SHP77 treated with DMSO at 0.1 percent for 48 hours (cell line): Measurements from ENCODE around the gene HLA-DQA1.
"Not testable (repeated sequence)": the region's sequence is repeated elsewhere in the genome, so short reads cannot be mapped to it uniquely, and the experiment has no call there.

Experiments used
- DNase-seq: peaks from one replicate; lab custom pipeline; 2025; lab: John Stamatoyannopoulos, UW

The HLA-DQA1 gene

DNA sequence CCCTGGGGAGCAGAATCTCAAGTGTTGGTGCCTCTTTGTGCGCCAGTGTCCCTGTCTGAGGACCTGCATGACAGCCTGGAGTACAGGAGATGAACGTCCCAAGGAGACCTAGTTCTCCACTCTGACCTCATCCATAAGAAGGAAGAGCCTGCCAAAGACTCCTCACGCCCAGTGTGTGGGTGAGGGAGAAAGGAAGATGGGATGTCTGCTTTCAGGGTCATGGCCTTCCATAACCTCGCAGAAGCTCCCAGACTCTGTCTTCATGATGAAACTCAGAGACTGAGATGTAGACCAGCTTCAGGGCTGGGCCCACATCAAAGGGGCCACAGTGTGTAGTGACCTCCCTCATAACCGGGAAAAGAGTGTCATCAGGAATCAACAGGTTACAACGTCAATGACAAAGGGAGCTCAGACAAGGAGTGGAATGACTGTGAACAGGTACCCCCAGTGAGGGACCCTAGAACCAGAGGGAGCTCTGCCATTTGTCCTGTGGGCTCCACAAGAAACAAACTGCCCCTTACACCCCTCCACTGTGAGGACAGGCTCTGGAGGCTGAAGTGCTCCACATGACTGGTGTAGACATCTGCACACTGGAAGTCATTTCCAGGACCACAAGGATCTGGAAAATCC lies 21.2 kb downstream of the HLA-DQA1 start:
- DNase-seq: no peak

DNA sequence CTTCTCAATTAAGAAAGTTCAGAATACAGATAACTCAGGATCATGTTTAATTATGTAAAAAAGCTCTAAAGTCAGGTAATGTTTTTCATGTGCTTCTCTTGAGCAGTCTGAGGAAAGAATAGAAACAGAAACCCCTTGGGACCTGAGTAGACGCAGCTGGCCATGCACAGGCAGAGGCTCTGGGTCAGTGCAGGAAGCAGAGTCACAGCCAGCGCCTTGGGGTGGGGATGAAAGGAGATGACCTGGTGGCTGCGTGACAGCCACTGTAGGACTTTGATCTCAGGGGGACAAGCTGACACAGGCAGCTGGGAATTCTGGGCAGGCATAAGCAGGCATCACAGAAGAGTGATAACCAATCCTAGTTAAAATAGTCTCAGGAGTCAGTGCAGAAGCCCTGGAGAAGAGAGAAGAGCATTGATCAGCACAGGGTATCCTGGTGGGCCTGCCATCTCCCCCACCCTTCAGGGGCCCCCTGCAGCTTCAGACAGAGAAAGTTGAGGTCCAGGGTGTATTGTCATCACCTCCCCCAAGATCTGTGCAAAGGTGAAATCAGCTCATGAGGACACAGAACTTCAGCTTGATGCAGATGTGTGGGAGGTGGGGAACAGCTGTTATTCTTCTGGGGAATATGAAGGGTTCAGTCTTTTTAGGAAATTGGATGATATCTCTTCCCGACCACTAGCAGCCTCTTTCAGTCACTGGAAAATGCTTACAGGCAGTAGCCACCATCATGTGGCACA lies 22.8 kb downstream of the HLA-DQA1 start:
- no peak for DNase-seq

DNA sequence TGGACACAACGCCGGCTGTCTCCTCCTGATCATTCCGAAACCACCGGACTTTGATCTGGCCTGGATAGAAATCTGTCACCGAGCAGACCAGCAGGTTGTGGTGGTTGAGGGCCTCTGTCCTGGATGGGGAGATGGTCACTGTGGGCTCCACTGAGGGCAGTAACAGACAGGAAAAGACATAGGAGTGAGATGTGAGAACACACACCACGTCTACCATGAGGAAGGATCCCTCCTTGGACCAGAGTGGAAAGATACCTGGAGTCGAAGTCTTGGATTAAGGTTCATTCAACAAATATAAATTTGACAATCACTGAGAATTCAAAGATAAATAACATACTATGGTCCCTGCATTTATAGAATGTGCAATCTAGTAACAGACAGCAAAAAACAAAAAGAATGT lies 24.9 kb downstream of the HLA-DQA1 start:
- no peak for DNase-seq

DNA sequence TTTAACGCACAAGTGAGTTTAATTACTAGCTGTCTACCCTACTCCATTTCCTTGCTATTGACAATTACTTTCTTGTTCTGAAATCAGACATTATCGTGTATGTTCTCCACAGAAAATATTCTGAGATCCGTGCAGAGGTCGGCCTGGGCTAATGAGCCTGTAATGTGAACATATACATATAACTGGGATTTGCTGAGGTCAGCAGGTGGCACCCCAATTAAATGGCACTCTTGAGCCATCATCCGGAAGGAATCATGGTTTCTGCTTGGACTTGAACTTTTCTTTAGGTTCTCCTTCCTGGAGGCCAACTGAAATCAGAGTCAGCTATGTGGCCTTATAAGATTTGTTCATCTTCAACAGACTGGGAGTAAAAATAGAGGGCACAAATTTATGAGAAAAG lies 25.6 kb downstream of the HLA-DQA1 start:
- DNase-seq: no peak

DNA sequence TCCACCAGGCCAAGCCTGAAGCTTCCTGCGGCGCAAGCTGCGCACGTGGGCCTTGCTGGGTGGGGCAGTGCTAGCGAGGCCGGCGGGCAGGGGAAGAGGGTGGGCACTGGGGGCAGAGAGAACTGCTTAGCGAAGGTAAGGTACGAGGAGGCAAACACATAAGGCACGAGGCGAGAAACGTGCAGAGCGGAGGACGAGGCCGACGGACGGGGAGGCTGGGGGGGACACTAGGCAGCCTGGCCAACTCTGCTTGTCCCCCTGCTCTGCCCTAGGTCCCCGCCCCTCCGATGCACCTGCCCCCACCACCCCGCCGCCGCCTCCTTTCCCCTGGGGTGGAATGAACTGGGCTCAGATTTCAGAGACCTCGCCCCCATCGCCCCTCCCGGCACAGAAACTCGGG lies 27.1 kb downstream of the HLA-DQA1 start:
- no peak for DNase-seq

GRCh38 chr6:32664827-32665362 lies 27.7 kb downstream of the HLA-DQA1 start:
- DNase-seq: no peak

DNA sequence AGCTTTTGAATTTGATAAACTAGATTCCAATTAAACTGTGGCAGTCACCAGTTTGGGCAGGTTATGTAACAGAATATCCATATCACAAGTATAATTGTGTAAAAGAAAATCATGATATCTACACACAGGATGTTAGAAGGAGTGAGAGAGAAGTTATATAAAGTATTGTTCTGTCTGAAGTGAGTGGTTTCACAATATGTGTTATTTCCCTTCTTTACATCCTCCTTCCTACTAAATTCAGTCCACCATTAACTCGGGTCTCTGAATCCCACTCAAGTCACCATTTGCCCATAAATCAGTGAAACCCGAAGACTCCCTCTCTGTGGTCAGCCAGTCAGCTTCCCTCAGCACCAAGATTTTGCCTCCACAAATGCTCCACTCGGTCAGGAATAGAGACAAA lies 28.5 kb downstream of the HLA-DQA1 start:
- DNase-seq: no peak

DNA sequence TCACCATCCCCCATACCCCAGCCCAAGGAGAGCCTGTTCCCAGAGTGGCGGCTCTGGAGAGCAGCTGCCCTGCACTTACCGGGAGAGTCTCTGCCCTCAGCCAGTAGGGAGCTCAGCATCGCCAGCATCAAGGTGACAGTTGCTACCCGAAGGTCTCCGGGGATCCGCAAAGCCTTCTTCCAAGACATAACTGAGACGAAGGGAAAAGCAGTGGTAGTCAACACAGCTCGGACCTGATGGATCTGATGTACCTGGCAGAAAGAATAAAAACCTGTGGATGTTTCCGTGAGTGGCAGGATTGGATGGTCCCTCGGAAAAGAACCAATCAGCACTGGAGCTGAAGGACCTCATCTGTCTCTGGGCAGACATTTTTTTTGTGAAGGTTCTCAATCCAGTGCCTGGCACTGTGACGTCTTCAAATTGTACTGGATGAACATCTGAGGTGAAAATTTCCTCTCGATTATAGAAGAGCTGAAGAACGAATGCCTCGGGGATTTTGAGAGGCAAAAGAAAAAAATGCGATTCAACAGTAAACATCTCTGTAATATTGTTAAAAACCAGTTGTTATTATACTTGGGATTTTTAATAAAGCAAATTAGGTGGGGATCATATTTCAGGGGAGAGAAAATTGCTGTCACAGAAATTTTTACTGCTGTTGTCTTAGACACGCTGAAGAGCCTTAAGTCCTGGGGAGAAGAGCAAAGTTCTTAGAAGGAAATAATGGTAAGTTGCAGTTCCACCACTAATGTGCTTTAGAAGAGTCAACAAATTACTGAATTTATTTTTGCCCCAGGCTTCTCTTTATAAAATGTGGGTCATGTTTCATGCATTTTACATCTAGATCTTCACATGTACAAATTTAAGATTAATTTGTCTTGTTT lies 29.5 kb downstream of the HLA-DQA1 start, which contains the start of gene HLA-DQB1:
Gene HLA-DQB1, minus strand, starts transcription at position 238 of the 881 bp plus-strand sequence. Its CDS starts 50 bp downstream, at position 188.
- no peak for DNase-seq

GRCh38 chr6:32668226-32668747 lies 31.1 kb downstream of the HLA-DQA1 start:
- DNase-seq: no peak

DNA sequence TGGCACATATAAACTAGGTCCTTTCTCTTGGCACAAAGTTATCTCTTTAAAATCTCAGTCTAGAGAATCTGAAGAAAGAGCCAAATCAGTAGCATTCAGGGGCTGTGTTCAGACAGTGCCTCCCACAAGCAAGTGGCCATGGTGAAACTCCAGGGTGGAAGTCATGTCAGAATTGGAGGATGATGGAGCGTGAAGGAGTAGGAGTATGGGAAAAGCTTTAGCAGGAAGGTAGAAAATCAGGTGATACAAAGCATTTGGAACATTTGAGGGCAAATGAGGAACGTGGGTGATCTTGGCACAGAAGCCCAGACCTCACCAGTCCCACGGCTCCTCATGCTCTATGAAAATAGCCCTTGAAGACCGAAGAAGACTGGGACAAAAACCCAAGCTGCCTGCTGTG lies 32.0 kb downstream of the HLA-DQA1 start:
- no peak for DNase-seq

DNA sequence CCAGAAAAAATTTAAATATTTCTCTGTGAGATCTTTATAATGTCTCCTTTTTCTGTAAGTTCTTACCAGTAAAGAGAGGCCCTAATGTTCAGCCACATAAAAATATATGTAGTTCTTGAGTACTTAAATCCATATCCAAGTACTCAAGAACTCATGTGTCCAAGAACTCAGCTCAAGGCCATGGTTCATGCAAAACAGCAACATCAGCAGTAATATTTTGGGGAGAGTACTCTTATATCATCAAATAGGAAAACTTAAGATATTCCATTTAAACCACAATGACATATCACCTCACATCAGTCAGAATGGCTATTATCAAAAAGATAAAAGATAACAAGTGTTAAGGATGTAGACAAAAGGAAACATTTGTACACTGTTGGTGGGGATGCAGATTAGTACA lies 32.7 kb downstream of the HLA-DQA1 start:
- DNase-seq: no peak

DNA sequence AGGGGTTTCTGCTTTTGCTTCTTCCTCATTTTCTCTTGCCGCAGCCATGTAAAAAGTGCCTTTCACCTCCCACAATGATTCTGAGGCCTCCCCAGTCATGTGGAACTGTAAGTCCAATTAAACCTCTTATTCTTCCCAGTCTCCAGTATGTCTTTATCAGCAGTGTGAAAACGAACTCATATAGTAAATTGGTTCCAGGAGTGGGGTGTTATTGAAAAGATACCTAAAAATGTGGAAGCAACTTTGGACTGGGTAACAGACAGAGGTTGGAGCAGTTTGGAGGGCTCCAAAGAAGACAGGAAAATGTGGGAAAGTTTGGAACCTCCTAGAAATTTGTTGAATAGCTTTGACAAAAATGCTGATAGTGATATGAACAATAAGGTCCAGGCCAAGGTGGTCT lies 34.7 kb downstream of the HLA-DQA1 start:
- not testable (repeated sequence) for DNase-seq

GRCh38 chr6:32674123-32674522 lies 36.9 kb downstream of the HLA-DQA1 start:
- not testable (repeated sequence) for DNase-seq

DNA sequence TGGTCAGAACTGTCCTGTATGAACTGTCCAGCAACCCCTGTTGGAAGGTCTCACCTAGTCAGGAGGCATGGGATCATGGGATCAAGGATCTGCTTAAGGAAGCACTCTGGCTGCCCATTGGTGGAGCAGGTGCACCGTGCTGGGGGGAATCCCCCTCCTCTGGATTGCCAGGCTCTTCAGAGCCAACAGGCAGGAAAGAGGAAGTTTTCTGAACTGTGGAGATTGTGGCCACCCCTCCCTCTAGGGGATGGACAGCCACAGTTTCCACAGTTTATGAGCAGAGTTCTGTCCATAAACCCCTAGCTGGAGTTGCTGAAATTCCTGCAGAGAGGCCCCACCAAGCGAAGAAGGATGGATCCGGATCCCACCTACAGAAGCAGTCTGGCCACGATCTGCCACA lies 42.3 kb downstream of the HLA-DQA1 start:
- DNase-seq: no peak

GRCh38 chr6:32680055-32680454 lies 42.8 kb downstream of the HLA-DQA1 start:
- DNase-seq: no peak

DNA sequence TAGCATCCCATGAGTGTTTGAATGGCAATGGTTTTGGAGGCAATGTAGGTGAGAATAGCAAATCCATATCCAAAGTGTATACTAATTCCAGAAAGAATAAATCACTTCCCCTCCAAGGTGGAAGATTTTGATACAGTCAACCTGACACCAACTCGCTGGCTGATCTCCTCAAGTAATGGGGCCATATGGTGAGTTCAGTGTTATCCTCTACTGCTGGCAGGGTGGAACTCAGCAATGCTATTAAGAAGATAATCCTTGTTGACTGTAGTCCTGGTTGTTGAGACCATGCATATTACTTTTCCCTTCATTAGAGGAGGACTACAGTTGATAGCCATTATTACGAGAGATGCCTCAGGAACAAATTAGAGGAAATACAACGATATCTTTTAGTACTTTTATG lies 47.0 kb downstream of the HLA-DQA1 start:
- DNase-seq: no peak

- DNase-seq: no peak
Observed at GRCh38 chr6:32685603-32686002, 48.4 kb downstream of the HLA-DQA1 start.

DNA sequence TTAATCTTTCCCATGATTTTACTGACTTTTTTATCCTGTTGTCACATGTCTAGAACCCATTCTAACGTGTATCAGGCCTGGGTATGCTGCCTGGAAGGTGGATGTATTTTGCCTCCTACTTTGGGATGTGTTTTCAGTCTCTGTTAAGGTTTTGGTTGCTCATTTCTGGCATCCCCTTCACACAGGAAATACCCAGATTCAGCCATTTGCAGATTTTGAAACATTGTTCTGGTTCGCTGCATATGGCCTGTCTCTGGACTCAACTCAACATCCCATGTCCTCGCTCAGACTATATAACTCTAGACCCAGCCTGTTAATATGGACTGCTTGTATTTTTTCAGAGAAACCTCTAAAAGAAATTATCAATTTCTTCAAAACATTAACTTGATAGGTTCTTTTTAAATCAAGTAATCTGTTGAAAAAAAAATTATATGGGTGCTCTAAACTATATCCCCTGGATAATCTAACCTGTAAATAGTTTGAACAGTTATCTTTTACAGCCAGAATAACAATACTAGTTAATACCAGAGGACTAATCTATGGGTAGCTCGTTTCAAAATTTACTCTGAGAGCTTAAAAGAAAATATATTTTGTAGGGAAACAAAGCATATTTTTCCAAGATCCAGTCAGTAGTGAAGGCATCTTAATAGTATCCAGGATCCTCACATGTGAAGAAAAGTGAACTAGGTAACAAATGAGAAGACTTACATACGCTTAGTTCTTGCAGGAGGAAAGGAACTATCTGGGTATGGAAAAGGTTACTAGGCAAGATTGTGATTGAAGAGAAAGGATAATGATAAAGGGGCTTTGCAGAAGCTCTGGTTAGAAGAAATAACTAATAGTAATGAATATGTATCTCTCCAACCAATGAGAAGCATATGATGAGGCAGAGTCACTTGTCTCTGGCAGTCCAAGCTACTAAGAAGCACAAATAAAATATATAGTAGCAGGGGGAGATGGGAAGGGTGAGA lies 52.6 kb downstream of the HLA-DQA1 start:
- no peak for DNase-seq

- DNase-seq: no peak
Observed at GRCh38 chr6:32692019-32692418, 54.8 kb downstream of the HLA-DQA1 start.
